Prostate gland (tissue), 2 donors: Measurements from ENCODE around the gene CHURC1. TPM values are rescaled to one million over a fixed set of nuclear protein-coding genes. Genes with fewer than 3 reads are reported as not detected.

ENCODE experiments used
- DNase-seq: peaks from one replicate; pipeline ENCODE4 v3.0.0-alpha.2; 2019; ENCODE audit warnings: low spot score
- H3K27ac ChIP-seq, 2 donors: fragments of 200-600 bp; sonication (generic); 2 replicates each; pipeline ENCODE4 v1.5.1; 2017 to 2019
- H3K27me3 ChIP-seq: fragments of 200-600 bp; sonication (generic); replicated peaks from 2 replicates; pipeline ENCODE4 v1.5.1; 2019; ENCODE audit not compliant: insufficient read depth
- H3K36me3 ChIP-seq, 2 donors: fragments of 200-600 bp; sonication (generic); 1 replicate in 1 of 2; 2 replicates in 1 of 2; pipeline versions ENCODE4 v1.5.1 to v1.8.1; 2017 to 2019
- H3K4me1 ChIP-seq: fragments of 200-600 bp; sonication (generic); replicated peaks from 2 replicates; pipeline ENCODE4 v1.5.1; 2019
- H3K4me3 ChIP-seq, 2 donors: fragments of 200-600 bp; sonication (generic); 2 replicates each; pipeline ENCODE4 v1.5.1; 2017 to 2019
- H3K9me3 ChIP-seq: fragments of 200-600 bp; sonication (generic); 2 replicates; pipeline ENCODE4 v1.5.1; 2017
- POLR2A ChIP-seq: fragments of 450-650 bp; IDR thresholded peaks from one replicate; pipeline ENCODE4 v1.6.1; 2016; ENCODE audit warnings: antibody characterized with exemption, mild to moderate bottlenecking
- POLR2AphosphoS5 ChIP-seq: sonication (generic); formaldehyde crosslinking; IDR thresholded peaks from one replicate; pipeline ENCODE4 v1.6.1; 2017; ENCODE audit warnings: antibody characterized with exemption
- WGBS: methylation state at CpG from one replicate; pipeline ENCODE4 v1.1.5; 2018; 5-methylcytosine and 5-hydroxymethylcytosine counted together
- intact Hi-C: fragments of 100-400 bp; cut with DNase I; formaldehyde crosslinking; loops from one replicate; pipeline ENCODE4 v1.14.2; 2022
- total RNA-seq, 2 donors: library from RNA; depleted of rRNA; stranded (reverse); fragments of >200 nt; gene quantifications; one replicate each; pipeline ENCODE4 v1.1.0, GENCODE V29; 2016
- TF ChIP-seq, protein P1 (sequence below), 4 experiments: fragments of 200-600 bp in 2 of 4; fragments of 450-650 bp in 2 of 4; sonication (generic) in 2 of 4; IDR thresholded peaks; 1 replicate in 3 of 4; 2 replicates in 1 of 4; pipeline ENCODE4 v1.5.1; 2016 to 2019; ENCODE audit warnings: antibody characterized with exemption in 4 of 4, mild to moderate bottlenecking in 2 of 4, moderate library complexity in 2 of 4

CHURC1 gene
- total RNA-seq, 2 donors from 2014 or later, result 47.8 to 49.2 TPM

DNA sequence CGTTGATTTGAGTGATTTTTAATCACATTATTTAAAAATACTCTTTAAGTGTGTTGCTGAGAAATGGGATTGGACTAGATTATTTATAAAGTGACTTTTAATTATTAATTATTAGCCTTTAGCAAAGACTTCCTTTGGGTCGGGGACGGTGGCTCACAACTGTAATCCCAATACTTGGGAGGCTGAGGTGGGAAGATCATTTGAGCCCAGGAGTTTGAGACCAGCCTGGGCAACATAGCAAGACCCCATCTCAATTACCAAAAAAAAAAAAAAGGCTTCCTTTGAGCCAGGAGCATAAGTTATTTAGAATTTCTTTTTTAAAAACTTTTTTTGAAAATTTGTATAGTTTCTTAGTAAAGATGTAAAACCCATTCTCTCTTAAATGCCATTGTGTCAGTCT is 8.8 kb downstream of the CHURC1 start:
- Histone ChIP-seq H3K4me1 (no peaks in the 10 kb centered on the region), H3K27me3 (no peaks in the 10 kb centered on the region), H3K9me3 (no peaks in the 10 kb centered on the region), H3K36me3 (no peaks in the 10 kb centered on the region), H3K4me3 (no peak overlapping the region), H3K27ac (no peak overlapping the region)
- 85% methylated on average over 3 of the region's 3 CpGs for WGBS
- intact Hi-C loops, result no loop called here
- no peak for DNase-seq
- TF ChIP-seq POLR2A (no peak), POLR2AphosphoS5 (no peak)
- TF ChIP-seq, protein P1, sequence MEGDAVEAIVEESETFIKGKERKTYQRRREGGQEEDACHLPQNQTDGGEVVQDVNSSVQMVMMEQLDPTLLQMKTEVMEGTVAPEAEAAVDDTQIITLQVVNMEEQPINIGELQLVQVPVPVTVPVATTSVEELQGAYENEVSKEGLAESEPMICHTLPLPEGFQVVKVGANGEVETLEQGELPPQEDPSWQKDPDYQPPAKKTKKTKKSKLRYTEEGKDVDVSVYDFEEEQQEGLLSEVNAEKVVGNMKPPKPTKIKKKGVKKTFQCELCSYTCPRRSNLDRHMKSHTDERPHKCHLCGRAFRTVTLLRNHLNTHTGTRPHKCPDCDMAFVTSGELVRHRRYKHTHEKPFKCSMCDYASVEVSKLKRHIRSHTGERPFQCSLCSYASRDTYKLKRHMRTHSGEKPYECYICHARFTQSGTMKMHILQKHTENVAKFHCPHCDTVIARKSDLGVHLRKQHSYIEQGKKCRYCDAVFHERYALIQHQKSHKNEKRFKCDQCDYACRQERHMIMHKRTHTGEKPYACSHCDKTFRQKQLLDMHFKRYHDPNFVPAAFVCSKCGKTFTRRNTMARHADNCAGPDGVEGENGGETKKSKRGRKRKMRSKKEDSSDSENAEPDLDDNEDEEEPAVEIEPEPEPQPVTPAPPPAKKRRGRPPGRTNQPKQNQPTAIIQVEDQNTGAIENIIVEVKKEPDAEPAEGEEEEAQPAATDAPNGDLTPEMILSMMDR (IDR thresholded peaks at IDR 0.05), result no peak

DNA sequence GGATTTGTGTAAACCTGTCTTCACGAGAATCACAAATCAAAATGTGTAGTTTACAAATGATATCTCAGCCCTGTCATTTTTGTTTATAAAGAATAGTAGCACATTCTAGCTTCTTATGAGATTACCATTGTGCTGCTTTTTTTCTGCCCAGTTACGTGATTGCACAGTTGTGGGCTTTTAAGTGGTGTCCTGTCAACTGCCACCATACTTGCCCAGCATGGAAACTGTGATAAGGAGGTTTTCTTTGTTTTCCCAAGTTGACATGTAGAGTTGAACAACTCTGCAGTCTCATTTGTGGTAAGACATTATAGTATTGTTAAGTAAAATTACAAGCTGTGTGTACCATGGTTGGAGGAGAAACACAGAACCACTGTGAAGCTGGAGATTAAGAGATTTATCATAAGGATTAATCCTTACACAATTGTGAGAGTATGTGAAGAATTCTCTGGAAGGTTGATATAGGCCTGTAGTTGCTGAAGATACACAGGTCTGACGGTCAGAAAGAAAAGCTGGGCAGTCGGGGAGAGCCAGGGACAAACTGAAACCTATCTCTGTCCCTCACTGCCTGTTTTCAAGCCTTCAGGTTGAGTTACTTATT is 12.2 kb downstream of the CHURC1 start:
- peaks cover 0 to 5% of the 10 kb centered on the region in 2 donors for H3K36me3 ChIP-seq
- no peak overlapping the region for H3K4me3 ChIP-seq
- no peaks in the 10 kb centered on the region for H3K27me3 ChIP-seq
- TF ChIP-seq POLR2A (no peak), POLR2AphosphoS5 (no peak)
- no peak for DNase-seq
- H3K27ac ChIP-seq, result no peak overlapping the region
- 73% methylated on average over 4 of the region's 4 CpGs for WGBS
- intact Hi-C loops, result no loop called here
- H3K4me1 ChIP-seq, result no peaks in the 10 kb centered on the region
- H3K9me3 ChIP-seq, result no peaks in the 10 kb centered on the region

DNA sequence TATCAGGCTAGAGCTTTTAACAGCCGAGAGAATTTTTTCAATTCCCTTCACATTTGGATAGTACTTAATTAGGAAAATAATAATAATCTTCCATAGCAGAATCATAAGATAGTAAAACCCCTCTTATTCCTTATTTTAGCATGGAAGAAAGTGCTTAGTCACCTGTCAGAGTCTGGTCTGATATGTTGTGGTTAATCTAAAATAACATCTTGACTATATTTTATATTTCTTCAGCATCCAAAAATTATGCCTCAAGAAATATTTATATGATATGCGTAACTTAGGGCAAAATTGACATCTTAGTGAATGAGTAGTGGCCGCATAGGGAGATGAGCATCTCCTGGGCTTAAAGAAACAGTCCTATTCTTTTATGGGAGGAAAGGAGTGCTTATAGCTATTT is 12.8 kb downstream of the CHURC1 start:
- intact Hi-C loops, result no loop called here
- Histone ChIP-seq H3K36me3 (peaks cover 0 to 5% of the 10 kb centered on the region in 2 donors), H3K4me3 (no peak overlapping the region), H3K27me3 (no peaks in the 10 kb centered on the region), H3K9me3 (no peaks in the 10 kb centered on the region), H3K27ac (no peak overlapping the region), H3K4me1 (no peaks in the 10 kb centered on the region)
- TF ChIP-seq POLR2AphosphoS5 (no peak), POLR2A (no peak)
- TF ChIP-seq, protein P1 (IDR thresholded peaks at IDR 0.05), result no peak
- WGBS, result 89% methylated on average over 3 of the region's 3 CpGs
- DNase-seq, result no peak

DNA sequence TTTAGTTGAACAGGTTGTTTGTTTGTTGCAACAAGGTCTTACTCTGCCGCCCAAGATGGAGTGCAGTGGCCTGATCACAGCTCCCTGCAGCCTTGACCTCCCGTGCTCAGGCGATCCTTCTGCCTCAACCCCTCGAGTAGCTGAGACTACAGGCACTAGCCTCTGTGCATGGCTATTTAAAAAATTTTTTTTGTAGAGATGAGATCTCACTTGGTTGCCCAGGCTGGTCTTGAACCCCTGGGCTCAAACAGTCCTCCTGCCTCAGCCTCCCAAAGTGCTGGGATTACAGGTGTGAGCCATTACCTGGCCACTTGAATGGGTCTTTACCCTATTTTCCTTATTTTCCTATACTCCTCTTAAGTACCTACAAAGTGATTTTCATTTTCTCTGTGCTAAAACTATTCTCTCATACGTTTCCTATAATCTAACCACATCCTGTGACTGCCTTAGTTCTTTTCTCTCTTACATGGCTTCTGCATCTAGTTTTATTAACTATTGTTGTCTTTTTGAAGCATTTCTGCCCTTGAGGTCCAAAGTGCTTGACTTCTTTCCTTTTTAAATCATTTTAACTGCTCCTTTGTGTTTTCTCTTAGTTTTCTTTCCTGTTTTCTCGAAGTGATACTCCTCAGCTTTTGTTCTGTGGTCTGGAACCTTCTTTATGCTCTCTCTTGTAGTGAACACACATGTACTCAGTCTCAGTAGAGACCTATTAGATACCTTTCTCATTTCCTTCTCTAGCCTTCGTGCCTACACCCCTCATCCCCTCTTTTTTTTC is 14.2 kb downstream of the CHURC1 start:
- Histone ChIP-seq H3K4me3 (no peak overlapping the region), H3K4me1 (no peaks in the 10 kb centered on the region), H3K9me3 (no peaks in the 10 kb centered on the region), H3K36me3 (peaks cover 0 to 5% of the 10 kb centered on the region in 2 donors), H3K27ac (no peak overlapping the region), H3K27me3 (no peaks in the 10 kb centered on the region)
- WGBS, result 81% methylated on average over 7 of the region's 7 CpGs
- intact Hi-C loops, result no loop called here
- TF ChIP-seq POLR2AphosphoS5, result no peak
- no peak for TF ChIP-seq POLR2A
- TF ChIP-seq, protein P1 (IDR thresholded peaks at IDR 0.05), result no peak
- no peak for DNase-seq

DNA sequence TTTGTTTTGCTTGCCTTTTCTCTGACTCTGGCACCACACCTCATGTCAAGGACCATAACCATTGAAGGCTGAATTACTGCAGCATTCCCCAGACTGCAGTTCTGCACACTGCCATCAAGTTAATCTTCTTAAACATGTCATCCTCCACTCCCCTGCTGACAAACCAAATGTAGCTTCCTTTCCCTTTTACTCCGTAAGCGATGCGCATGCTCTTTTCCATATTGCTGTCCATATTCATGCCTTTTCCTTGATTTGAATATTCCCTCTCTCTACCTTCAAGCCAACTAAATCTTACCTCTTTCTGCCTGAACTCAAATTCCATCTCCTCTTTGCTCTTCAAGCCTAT is 14.7 kb downstream of the CHURC1 start:
- Histone ChIP-seq H3K36me3 (peaks cover 0 to 5% of the 10 kb centered on the region in 2 donors), H3K27me3 (no peaks in the 10 kb centered on the region), H3K4me1 (no peaks in the 10 kb centered on the region), H3K27ac (no peak overlapping the region), H3K4me3 (no peak overlapping the region), H3K9me3 (no peaks in the 10 kb centered on the region)
- TF ChIP-seq POLR2AphosphoS5, result no peak
- no peak for TF ChIP-seq POLR2A
- TF ChIP-seq, protein P1 (IDR thresholded peaks at IDR 0.05), result no peak
- 98% methylated on average over 3 of the region's 3 CpGs for WGBS
- intact Hi-C loops, result no loop called here
- no peak for DNase-seq
